Measurements from ENCODE around the gene C1orf159. TPM values are rescaled to one million over a fixed set of nuclear protein-coding genes. Genes with fewer than 3 reads are reported as not detected.
"Not testable (repeated sequence)": the region's sequence is repeated elsewhere in the genome, so short reads cannot be mapped to it uniquely, and the experiment has no call there.

Gene C1orf159
- total RNA-seq, 1 experiment from 2014 or later, result 19.1 TPM

- no peak for DNase-seq (ENCODE audit: low read depth)
Measured at GRCh38 chr1:1067284-1067859, 48.5 kb downstream of the C1orf159 start.

GRCh38 chr1:1066403-1067283, 49.2 kb downstream of the C1orf159 start:
- peak; percentile 60 for DNase-seq (ENCODE audit: low read depth)

GRCh38 chr1:1065940-1066304, 50.0 kb downstream of the C1orf159 start:
- not testable (repeated sequence) for DNase-seq (ENCODE audit: low read depth)

- no peak for DNase-seq (ENCODE audit: low read depth)
Measured at GRCh38 chr1:1065265-1065939, 50.5 kb downstream of the C1orf159 start.

- peak; percentile 99 for DNase-seq (ENCODE audit: low read depth)
Measured at GRCh38 chr1:1063945-1064831, 51.7 kb downstream of the C1orf159 start.

GRCh38 chr1:1063261-1063944, 52.5 kb downstream of the C1orf159 start:
- no peak for DNase-seq (ENCODE audit: low read depth)

GRCh38 chr1:1062348-1063163, 53.3 kb downstream of the C1orf159 start:
- no peak for DNase-seq (ENCODE audit: low read depth)

GRCh38 chr1:1061682-1062345, 54.1 kb downstream of the C1orf159 start:
- DNase-seq (ENCODE audit: low read depth), result no peak

GRCh38 chr1:1060281-1061000, 55.4 kb downstream of the C1orf159 start:
- no peak for DNase-seq (ENCODE audit: low read depth)

- DNase-seq (ENCODE audit: low read depth), result peak; percentile 90
Measured at GRCh38 chr1:1059494-1060280, 56.2 kb downstream of the C1orf159 start.

GRCh38 chr1:1058921-1059493, 56.9 kb downstream of the C1orf159 start:
- peak; percentile 61 for DNase-seq (ENCODE audit: low read depth)

- DNase-seq (ENCODE audit: low read depth), result no peak
Measured at GRCh38 chr1:1058088-1058905, 57.6 kb downstream of the C1orf159 start.

- DNase-seq (ENCODE audit: low read depth), result not testable (repeated sequence)
Measured at GRCh38 chr1:1057769-1058087, 58.2 kb downstream of the C1orf159 start.

GRCh38 chr1:1055841-1056736, 59.8 kb downstream of the C1orf159 start:
- DNase-seq (ENCODE audit: low read depth), result no peak

- no peak for DNase-seq (ENCODE audit: low read depth)
Measured at GRCh38 chr1:1054971-1055370, 60.9 kb downstream of the C1orf159 start.

- no peak for DNase-seq (ENCODE audit: low read depth)
Measured at GRCh38 chr1:1054099-1054700, 61.7 kb downstream of the C1orf159 start.

All from Daoy (cell line).